GM19468 (cell line): ENCODE measurements around the gene ARHGEF40.

Source experiments
- ATAC-seq: cut with Tn5 transposase; IDR thresholded peaks from one replicate; pipeline ENCODE4 v1.9.1; 2021; ENCODE audit warnings: mild to moderate bottlenecking, moderate library complexity, moderate number of reproducible peaks; ENCODE audit not compliant: unreplicated experiment; ENCODE audit errors: extremely low read depth

Gene ARHGEF40

DNA sequence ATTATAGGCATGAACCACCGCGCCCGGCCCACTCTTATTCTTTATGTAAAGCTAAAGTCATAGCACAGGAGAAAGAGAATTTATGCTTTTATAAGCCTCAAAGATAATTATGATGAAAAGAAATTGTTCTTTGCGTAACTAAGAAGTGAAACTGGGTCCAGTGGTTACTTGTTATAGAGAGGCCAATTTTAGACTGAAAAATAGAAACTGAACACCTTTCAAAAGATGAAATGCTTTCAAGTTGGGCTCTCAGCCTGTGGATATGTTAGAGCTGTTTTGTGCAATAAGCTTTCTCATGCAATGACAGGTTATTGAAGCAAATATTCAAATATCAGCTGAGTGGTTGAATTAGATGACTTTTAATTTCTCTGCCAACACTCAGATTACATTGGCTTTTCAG, 38.7 kb downstream of the ARHGEF40 start:
- no peak for ATAC-seq

DNA sequence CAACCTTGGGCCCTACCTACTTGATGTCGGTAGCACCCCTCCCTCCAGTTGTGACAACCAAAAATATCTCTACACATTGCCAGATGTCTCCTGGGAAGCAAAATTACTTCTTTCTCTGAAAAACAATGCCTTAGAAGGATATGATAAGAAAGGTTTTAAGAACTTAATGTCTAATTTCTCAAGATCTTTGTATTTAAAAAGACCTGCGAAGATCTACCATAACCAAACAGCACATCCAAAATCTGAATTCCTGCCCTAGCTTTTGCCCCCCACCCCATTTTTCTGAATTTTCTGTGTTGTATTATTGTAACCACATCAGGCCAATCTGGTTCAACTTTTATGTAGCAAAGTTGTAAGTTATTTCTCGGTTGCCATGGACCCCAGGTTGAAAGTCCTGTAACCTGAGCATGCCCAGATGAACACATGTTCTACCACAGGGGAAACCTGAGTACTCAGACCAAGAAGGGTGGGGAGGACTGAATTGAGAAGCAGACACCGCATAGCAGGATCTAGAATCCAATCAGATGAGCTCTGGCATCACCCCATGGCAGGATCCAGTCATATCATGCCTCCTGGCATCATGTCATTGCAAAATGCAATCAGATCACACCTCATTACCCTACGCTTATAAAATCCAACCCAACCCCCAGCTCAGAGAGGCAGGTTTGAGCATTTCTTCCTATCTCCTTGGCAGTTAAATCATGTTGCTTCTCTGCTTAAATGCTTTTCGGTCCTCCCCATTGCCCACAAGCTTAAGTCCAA, 39.5 kb downstream of the ARHGEF40 start:
- no peak for ATAC-seq

DNA sequence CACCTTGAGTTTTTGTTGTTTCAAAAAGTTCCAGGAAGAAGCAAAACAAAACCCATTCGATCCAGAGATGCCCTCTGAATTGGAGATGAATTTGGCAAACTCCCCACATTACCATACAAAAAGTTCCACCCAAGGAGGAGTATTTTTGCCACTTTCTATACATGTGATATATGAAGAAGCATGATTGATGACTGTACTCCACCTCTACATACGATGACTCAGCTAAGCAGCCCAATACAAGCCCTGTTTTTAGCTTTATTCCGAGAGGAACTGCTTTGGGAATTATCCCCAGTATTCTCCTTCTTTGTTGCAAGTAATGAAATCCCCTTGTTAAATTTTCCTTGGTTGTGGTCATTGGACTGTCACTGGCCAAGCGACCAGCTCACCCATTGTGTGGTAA, 42.2 kb downstream of the ARHGEF40 start:
- ATAC-seq: no peak

DNA sequence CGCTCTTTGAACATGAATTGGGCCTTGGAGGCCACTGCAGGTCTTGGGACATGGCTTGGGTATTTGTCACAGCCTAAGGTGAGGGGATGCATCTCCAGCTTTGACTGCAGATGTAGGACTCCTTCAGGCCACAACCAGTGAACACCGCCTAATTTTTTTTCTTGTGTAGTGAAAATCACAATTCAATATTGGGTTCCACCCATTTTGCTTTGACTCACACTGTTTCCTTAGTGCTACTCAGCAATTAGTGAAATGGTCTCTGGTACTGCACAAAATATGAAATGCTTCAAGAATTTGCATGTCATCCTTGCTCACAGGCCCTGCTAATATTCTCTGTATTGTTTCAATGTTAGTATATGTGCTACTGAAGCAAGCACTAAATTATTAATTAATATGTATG, 43.3 kb downstream of the ARHGEF40 start:
- no peak for ATAC-seq

DNA sequence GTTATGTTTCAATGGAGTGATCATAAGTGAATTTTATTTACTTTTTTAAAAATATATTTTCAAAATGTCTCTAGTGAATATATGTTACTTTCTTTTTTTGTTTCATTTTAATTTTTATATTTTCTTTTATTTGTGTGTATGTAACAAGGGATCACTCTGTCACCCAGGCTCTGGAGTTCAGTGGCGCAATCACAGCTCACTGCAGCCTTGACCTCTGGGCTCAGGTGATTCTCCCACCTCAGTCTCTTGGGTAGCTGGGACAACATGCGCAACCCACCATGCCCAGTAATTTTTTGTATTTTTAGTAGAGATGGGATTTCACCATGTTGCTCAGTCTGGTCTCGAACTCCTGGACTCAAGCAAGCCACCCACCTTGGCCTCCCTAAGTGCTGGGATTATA, 48.8 kb downstream of the ARHGEF40 start:
- no peak for ATAC-seq

DNA sequence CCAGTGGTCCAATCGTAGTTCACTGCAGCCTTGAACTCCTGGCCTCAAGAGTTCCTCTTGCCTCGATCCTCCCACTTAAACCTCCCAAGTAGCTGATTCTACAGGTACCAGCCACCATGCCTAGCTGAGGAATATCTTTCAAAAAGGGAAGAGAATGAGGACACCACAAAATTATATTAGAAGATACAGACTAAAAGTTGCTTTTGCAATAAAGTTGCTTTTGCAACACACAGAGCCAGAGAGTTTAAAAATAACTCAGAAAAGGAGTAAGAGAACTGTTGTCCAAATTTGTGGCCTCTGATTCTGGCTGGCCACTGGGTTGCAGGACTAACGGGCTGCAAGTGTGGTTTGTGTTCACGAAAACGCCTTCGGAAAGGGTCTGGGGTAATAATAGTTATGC, 50.6 kb downstream of the ARHGEF40 start:
- ATAC-seq: no peak

DNA sequence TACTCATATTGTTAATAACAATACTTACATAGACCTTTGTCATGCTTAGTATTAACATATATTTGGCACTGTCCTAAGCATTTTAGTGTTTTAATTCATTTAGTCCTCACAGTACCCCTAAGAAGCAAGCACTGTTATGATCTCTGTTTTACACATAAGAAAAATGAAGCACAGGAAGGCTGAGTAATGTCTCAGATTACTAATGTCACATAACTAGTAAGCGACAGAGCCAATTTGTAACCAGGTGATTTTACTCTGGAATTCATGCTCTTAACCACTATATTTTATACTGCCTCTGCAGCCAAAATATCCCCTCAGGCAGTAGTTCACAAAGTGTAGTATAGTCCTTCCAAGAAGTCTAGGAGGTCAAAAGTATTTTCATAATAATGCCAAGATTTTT, 51.0 kb downstream of the ARHGEF40 start:
- ATAC-seq: no peak

DNA sequence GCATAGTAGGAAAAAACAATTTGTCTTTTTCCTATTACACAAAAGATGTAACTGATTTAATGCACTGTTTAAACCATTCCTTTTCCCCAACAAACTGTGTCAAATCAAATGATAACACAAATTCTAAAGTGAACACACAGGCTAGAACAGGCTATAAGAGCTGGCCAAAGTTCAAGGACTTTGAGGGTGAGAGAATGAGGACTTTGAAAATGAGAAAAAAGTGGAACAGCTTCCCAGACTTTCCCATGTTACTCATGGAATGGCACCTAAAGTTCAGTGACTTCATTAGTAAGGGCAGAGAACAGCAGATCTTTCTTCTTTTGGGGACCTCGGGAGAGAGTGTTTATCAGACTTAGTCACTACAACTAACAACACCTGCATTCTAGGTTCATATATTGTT, 53.3 kb downstream of the ARHGEF40 start:
- no peak for ATAC-seq

DNA sequence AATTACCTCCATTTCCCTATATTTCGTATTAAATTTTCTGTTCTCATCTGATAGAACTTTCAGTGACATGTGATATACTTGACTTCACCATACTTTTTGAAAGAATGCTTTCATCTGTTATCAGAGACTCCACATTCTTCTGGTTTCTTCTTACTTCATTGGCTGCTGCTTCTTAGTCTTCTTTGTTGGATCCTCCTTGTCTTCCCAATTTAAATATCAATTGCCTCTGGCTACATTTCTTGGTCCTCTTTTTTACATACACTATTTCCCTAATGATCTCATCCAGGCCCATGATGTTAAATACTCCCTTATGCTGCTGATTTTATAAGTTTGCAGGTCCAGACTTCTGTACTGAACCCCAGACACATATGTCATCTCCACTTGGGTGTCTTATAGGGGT, 63.8 kb downstream of the ARHGEF40 start:
- ATAC-seq: no peak

DNA sequence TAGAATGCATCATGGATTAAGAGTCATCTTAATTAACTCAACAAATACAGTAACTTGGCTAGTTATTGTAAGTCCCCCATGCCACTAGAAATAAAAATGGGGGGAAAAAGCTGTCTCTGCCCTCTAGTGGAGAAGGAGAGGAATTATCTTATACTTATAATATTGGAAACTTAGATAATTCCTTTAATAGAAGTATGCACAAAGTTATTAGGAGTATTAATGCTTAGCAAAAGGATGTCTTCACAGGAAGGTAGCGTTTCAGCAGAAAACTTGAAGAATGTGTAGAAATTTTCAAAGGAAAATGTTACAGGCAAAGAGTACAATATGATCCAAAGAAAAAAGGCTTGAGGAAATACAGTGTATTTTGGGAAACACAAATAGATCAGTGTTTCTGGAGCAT, 65.9 kb downstream of the ARHGEF40 start:
- no peak for ATAC-seq
